ENCODE results near the gene MPO.

MPO gene

GRCh38 chr17:58279016-58279711 lies 1.6 kb downstream of the MPO start:
- DNase-seq (ENCODE audit: low spot score), result no peak
- no peak for TF ChIP-seq CTCF (IDR thresholded peaks at IDR 0.05; ENCODE audit: extremely low read depth, missing control alignments)

- DNase-seq (ENCODE audit: low spot score), result no peak
- TF ChIP-seq CTCF (IDR thresholded peaks at IDR 0.05; ENCODE audit: extremely low read depth, missing control alignments), result no peak
These were observed 2.1 kb downstream of the MPO start for GRCh38 chr17:58278661-58279015.

GRCh38 chr17:58277802-58278595 lies 2.7 kb downstream of the MPO start:
- no peak for DNase-seq (ENCODE audit: low spot score)
- TF ChIP-seq CTCF (IDR thresholded peaks at IDR 0.05; ENCODE audit: extremely low read depth, missing control alignments), result no peak

GRCh38 chr17:58277107-58277801 lies 3.5 kb downstream of the MPO start:
- no peak for DNase-seq (ENCODE audit: low spot score)
- TF ChIP-seq CTCF (IDR thresholded peaks at IDR 0.05; ENCODE audit: extremely low read depth, missing control alignments), result peak; percentile 35

GRCh38 chr17:58276423-58276822 lies 4.3 kb downstream of the MPO start:
- DNase-seq (ENCODE audit: low spot score), result no peak
- TF ChIP-seq CTCF (IDR thresholded peaks at IDR 0.05; ENCODE audit: extremely low read depth, missing control alignments), result no peak

- no peak for TF ChIP-seq CTCF (IDR thresholded peaks at IDR 0.05; ENCODE audit: extremely low read depth, missing control alignments)
- DNase-seq (ENCODE audit: low spot score), result no peak
These were observed 5.3 kb downstream of the MPO start for GRCh38 chr17:58275417-58275816.
